DMS 273 (cell line): ENCODE results near the gene ATG7.
"Not testable (repeated sequence)": the region's sequence is repeated elsewhere in the genome, so short reads cannot be mapped to it uniquely, and the experiment has no call there.

Experiments used
- DNase-seq: peaks from one replicate; lab custom pipeline; 2025; ENCODE audit not compliant: unreplicated experiment; lab: John Stamatoyannopoulos, UW

Gene ATG7

DNA sequence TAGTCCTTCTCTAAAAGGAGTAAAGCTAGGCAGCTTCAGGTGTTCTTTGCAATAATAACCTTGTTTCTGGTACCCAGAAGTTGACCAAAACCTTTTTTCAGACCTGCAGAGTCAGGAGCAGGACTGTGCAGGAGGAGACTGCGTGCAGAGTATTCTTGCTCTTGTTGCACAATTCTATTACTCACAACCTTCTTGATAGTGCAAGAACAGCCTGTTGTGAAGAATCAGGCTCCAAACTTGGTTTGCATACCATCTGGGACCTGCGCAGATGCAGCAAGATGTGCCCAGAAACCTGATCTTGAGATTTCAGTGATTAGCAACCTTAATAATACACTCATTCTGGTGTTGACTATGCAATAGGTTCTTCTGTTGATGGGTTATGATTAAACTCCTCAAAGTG lies 111.9 kb downstream of the ATG7 start:
- DNase-seq, result peak; percentile 67

DNA sequence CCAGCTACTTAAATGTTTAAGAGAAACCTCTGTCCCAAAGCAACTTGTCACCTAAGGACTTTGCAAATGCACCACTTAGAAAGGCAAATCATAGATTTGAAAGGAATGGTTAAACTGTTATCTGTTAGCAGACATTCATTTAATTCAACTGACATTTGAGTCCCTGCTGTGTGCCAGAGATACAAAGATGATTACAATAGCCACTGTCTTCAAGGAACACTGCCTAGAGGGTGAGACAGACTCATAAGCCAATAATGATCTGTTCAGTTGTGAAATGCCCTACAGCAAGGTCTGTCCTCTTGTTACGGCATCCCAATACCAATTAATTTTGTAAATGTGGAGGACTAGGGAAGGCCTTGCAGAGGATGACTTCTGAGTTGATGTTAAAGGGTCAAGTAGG lies 113.1 kb downstream of the ATG7 start:
- DNase-seq, result no peak

DNA sequence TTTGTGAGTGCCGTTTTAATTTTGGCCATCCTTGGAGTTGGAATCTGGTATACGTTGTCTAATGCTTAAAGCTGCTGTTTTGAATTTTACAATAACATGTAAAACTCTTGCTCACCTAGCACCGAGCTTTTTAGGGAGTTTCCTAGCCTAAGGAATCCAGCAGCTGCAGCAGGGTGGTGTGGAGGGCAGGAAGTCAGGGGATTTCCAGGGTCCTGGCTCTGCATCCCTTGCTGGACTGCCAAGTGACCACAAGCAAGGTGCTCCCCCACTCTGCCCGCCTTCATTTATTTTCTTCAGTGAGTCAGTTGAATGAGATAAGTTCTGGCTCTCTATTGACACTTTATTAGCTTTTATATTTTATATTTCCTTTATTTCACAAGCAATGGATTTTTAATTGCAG lies 113.7 kb downstream of the ATG7 start:
- no peak for DNase-seq

DNA sequence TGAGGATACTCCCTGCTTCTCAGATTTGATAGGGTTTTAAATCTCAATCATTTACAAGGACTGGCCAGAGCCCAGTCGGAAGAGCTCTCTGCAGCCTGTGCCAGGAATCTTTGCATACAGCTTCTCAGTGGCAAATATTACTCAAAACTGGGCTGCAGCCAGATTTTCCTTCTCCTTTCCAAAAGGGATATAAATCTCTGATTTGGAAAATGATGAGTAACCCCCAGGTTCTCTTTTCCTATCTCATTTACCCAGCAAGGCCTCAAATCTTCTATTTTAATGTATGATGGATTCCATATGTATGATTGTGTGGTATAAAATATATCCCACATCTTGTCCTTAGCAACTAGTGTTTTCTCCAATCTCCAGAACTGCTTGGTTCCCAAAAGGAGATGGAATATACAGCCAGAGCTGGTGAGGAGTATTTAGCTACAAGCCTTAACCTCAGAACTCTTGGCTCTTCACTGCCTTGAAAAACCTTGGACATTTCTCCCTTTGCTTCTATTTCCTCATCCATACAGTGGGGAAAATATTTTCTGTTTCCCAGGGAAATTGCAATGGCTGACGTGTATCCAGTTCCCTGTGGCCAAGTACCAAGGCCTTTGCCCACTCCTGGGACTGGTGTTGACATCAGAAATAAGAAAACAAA lies 114.4 kb downstream of the ATG7 start:
- DNase-seq, result no peak

DNA sequence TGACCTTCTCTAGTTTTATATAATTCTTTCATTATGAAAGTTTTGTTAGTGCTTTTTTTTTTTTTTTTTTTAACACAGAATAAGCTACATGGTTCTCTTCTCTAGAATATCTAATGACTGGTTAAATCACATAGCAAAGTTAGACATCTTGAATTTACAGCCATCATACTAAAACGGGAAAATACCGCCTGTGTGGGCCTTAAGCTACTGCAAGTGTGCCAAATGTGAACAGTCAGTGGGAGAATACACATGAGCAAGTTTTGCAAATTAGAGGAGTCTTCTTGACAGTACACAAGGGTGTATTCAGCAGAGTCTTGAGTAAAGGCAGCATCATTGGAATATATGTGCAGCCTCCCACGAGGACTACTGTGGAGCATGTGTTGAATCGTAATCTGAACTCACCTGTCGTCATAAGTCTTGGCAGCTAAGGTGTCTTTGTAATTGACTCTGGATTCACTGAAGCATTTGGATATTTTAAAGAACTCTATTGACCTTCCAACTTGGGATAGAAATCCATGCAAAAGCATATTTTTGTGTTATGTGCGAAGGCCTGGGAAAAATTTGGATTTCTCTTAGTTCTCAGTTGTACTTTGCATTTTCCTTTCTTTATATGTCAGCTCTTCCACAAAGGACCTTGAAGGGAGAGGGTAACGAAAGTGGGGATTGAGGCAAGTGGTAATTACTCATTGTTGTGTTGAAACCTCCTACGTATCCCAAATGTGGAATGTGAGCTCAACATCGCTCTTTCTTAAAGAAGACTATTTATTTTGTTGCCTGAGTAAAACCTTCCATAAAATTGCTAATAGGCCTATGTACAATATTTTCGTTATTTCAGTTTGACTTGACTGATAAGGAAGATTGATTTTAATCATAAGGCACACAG lies 117.4 kb downstream of the ATG7 start:
- DNase-seq, result no peak

DNA sequence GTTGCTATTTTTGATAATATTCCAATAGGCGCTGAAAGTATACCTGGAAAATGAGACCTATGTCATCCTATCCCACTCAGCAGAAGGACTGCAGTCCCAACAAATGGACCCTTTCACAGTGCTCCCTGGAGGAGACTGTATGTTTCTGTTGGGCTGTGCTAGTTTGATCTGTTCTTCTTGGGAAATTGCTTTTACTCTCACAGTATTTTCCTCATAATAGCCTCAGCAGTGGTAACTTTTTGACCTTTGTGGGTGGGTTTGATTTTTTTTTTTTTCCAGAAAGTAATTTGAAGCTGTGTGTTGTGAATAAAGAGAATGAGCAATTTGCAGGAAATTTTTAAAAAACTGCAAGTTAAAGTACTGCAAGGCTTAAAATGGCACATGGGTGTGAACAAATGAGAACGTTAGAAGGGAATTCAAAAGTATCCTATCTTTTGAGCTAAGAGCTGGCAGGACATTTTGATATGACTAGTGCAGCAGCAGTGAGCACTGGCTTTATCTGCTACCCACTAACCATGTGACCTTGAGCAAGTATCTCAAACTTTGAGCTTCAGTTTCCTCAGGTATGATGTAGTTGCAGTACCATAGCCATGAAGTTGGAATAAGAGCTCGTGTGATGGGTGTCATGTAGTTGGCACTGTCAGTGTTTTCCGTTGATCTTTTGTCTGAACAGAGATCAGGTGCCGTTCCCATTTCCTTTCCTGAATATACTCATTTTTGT lies 118.4 kb downstream of the ATG7 start:
- no peak for DNase-seq

DNA sequence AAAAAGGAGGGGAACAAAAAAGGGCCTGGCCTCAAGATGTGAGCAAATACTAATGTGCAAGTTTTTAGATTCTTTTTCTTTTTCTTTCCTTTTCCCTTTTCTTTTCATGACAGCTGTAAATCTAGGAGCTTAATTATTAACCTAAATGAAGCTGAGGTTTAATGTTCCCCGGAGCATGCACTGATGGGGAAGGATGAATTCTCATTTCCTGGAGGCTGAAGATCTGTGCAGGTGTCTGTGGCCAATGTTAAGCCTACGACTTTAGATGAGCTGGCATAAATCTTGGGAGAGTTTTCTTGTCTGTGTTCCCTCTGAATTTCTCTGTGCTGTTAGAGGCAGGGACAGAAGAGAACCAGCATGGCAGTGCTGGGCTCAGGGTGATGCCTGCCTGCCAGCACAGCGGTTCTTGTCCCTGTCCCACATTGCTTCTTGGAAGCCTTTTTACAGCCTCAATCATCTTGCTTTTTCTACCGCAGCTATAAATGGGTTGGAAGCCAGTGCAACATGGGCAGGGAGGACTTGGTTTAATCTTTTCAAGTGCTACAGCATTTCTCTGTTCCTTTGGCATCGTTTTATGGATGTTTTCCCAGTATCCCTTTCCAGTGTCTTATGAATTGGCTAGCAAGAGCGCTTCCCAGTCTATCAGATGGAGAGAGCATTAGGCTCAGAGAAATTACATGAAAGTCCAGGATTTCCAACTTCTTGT lies 119.1 kb downstream of the ATG7 start:
- DNase-seq, result no peak

DNA sequence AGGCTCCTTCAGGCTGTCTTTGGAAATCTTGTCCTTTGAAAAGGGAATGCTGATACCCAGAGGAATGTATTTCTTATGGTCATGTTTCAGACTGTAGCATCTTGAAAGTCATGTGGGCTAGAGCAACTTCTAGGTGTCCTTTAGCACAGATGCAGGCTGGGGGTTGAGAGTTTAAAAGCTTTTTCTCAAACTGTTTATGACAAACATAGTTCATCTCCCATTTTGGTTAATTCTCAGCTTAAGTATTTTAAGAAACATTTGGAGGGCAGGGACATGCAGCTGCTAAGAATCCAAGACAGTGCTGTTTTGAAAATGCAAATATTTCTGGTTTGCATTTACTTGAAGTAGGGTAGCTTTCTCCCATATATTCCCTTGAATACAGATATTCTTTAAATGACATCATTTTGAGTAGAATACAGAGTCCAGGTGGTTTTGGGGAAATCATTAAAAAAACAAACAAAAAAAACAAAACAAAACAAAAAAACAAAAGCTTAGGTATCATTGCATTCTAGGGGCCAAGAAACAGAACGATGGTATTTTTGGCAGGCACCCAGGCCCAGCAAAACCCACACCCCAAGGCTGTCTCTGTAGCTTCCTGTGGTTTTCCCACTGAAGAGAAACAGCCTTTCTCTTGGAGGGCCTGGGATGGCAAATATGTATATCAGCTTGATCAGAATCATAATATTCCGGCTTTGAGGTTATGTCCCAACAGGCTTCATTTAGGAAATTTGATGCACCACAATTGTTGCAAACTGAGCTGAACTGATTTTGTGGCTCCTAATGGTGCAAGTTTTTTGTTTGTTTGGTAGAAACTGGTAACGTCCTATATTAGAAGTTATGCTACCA lies 120.0 kb downstream of the ATG7 start:
- DNase-seq, result no peak

DNA sequence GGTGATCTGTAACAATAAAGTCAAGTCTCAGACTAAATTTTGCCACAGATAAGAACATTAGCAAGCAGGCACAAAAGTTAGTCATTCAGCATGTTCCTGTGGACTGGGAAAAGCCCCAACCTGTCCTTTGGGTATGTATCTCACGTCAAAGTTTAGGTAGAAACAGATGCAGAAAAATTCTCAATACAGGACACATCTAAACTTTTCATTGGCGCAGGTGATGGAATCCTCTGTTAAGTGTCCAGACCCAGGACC lies 120.6 kb downstream of the ATG7 start:
- DNase-seq, result no peak

DNA sequence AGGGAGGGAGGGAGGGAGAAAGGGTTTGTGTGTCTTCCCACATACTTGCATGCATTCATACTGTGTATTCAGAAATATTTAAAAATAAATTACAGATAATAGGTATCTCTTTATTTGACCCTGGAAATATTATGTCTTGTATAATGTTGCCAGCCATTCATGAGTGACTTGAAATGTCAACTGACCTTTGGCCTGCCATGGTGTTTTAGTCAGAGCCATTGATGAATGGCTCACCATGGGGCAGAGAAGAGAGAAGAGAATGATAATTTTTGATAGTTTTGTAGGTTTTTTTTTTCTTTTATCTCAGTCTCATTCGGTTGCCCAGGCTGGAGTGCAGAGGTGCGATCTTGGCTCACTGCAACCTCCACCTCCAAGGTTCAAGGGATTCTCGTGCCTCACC lies 121.2 kb downstream of the ATG7 start:
- no peak for DNase-seq

DNA sequence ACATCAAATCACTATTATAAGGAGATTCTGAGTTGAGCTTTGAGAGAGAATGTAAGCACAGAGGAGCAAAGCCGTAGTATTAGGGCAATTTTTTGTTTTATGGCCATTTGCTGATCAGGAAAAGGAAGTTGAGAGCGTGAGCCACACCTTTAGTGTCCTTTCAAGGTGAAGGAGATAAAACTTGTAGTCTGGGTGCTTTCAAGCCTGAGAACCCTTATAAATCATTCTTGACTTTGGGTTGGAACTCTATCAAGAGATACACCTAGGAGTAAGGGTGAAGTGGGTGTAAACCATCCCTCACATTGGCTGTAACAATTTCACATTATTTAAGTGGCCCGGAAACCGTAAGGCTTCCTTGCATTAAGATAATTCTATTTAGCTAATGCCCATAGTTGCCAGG lies 122.2 kb downstream of the ATG7 start:
- no peak for DNase-seq

DNA sequence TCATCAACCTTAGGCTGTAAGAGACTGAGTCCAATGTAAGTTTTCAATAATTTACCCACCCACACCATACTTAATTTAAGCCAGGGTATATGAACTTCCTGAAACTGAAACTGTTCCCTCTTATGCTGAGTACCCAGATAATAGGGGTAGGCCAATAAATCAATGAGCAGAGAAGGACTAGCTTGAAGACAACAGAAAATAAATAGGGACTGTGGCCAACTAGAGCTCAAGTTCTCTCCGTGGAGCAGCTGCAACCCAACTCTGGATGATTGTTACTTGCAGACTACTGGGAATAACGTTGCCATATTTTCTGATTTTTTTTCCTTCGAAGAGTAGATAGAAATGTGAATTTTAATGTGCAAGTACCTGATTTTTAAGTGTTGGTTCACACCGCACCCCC lies 128.0 kb downstream of the ATG7 start:
- DNase-seq, result no peak

DNA sequence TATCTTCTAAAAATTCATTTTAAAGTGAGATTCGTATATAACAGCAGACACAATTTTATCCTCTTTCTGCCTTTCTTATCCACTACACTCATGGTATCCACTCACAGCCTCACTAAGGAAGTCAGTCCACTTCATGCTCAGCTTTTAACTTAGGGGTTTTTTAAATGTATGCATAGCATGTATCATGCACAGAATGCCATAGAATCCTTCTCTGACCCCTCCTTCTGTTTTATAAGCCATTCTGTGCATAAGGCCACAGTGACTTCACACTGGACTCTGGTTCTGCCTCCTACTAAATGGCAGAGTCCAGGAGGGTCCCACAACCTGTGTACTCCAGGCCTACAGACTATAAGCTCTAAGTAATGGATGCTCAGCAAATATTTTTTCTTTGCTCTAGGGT lies 129.2 kb downstream of the ATG7 start:
- no peak for DNase-seq

DNA sequence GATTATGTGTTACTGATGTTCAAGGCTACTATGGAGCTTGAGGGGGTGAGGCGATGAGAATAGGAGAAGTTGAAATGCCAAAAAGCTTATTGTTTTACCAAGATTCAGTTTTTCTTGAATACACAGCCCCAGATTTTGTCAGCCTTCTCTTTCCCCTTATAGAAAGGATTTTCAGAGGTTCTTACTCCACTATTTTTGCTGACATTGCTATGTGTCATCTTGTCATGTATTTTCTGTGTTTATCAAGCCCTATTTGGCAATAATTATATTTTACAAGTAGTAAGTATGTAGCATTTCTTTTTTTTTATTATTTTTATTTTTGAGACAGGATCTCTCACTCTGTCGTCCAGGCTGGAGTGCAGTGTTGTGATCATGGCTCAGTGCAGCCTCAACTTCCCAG lies 133.1 kb downstream of the ATG7 start:
- no peak for DNase-seq

DNA sequence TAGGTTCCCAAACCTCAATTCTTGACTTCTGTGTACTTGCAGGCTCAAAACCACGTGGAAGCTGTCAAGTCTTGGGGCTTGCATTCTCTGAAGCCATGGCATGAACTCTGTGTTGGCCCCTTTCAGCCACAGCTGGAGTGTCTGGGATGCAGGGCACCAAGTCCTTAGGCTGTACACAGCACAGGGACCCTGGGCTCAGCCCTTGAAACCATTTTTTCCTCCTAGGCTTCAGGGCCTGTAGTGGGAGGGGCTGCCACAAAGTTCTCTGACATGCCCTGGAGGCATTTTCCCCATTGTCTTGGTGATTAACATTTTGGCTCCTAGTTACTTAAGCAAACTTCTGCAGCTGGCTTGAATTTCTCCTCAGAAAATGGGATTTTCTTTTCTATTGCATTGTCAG lies 135.4 kb downstream of the ATG7 start:
- no peak for DNase-seq

DNA sequence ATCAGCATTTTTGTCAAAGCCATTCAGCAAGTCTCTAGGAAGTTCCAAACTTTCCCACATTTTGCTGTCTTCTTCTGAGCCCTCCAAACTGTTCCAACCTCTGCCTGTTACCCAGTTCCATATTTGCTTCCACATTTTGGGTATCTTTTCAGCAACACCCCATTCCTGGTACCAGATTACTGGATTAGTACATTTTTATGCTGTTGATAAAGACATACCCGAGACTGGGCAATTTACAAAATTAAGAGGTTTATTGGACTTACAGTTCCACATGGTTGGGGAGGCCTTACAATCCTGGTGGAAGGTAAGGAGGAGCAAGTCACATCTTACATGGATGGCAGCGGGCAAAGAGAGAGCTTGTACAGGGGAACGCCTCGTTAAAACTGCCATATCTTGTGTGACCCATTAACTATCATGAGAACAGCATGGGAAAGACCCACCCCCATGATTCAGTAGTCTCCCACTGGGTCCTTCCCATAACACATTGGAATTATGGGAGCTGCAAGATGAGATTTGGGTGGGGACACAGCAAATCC lies 136.2 kb downstream of the ATG7 start:
- not testable (repeated sequence) for DNase-seq

DNA sequence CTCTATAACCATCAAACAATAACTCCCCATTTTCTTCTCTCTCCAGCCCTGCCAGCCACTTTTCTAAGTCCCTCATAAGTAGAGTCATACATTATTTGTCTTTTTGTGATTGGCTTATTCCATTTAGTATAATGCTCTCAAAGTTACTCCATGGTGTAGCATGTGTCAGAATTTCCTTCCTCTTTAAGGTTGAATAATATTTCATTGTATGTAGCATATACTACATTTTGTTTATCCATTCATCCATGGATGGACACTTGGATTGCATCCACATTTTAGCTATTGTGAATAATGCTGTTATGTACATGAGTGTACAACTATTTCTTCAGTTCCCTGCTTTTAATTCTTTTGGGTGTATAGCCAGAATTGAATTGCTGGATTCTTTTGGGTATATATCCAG lies 138.4 kb downstream of the ATG7 start:
- DNase-seq, result no peak

DNA sequence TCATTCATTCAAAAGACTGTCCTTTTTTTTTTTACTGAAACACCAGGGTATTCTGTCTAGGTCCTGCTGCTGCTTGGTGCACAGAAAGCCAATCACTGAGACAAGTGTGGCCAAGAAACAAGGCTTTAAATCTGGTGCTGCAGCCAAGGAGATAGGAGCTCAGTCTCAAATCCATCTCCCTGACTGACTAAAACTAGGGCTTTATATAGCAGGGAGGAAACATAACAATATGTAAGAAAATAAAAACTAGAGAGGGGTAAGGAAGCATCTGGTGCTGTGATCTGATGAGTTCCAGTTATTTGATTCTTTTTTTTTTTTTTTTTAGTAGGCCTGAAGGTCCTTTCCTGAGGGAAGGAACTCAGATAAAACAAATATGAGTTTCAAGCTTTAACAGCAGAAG lies 139.8 kb downstream of the ATG7 start:
- DNase-seq, result no peak

DNA sequence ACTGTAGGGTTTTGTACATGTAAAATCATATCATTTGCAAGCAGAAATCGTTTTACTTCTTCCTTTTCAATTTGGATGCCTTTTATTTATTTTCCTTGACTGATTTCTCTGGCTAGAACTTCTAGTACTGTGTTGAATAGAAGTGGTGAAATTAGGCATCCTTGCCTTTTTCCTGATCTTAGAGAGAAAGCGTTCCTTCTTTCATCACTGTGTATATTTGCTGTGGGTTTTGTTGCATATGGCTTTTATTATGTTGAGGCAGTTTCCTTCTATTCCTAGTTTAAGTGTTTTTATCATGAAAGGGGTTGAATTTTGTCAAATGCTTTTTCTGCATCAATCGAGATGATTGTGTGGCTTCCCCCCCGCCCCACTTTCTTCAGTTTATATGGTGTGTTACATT lies 140.9 kb downstream of the ATG7 start:
- DNase-seq, result no peak

DNA sequence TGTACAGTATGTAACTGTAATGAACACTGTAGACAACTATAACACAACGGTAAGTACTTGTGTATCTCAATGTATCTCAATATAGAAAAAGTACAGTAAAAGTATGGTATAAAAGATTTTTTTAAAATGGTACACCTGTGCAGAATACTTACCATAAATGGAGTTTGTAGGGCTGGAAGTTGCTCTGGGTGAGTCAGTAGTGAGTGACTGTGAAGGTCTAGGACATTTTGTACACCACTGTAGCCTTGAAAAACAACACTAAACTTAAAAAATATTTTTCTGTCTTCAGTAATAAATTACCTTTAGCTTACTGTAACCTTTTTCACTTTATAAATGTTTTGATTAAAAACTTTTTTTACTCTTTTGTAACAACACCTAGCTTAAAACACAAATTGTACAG lies 142.9 kb downstream of the ATG7 start:
- no peak for DNase-seq

DNA sequence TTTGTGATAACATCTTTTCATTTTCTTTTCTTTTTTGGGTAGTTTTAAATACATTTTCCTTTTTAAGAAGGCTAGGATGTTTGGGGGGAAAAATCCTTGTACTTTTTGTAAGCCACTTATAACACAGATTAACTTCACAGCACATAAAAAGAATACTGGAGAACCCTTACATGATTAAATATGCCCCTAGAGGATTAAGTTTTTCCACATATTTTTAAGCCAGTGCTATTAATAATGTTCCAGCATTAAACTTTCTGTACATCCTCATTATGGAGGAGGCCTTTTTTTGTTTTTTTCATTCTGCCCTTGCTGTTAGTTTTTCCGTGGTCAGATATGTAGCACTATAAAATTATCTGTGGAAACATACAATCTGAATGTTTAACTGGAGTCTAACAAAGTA lies 147.9 kb downstream of the ATG7 start:
- DNase-seq, result no peak
